Right lobe of liver (tissue), 4 donors: ENCODE data around the gene NUP133.

Experiments used
- CTCF ChIP-seq, 4 donors: fragments of 200-600 bp in 3 of 4; fragments of 450-650 bp in 1 of 4; IDR thresholded peaks; one replicate each; pipeline versions ENCODE4 v1.5.1 to v1.8.0; 2016 to 2022; ENCODE audit warnings: antibody characterized with exemption in 4 of 4, mild to moderate bottlenecking in 2 of 4
- POLR2A ChIP-seq: fragments of 450-650 bp; IDR thresholded peaks from one replicate; pipeline ENCODE4 v1.6.1; 2017; ENCODE audit warnings: antibody characterized with exemption, mild to moderate bottlenecking
- donor health status: DM: no; HTN: no; CAD: no.
- donor health status: DM: no; HTN: no; CAD: no.
- donor health status: DM: no; HTN: yes; CAD: no.

- TF ChIP-seq CTCF (IDR thresholded peaks at IDR 0.05) (no peak), POLR2A (no peak)
These were observed 98.3 kb downstream of the NUP133 start for GRCh38 chr1:229409616-229410369.
